HG03196 (cell line): ENCODE results near the gene EXOC3L4.

Experiments
- ATAC-seq: cut with Tn5 transposase; IDR thresholded peaks from one replicate; pipeline ENCODE4 v1.9.1; 2021; ENCODE audit not compliant: unreplicated experiment

The EXOC3L4 gene

DNA sequence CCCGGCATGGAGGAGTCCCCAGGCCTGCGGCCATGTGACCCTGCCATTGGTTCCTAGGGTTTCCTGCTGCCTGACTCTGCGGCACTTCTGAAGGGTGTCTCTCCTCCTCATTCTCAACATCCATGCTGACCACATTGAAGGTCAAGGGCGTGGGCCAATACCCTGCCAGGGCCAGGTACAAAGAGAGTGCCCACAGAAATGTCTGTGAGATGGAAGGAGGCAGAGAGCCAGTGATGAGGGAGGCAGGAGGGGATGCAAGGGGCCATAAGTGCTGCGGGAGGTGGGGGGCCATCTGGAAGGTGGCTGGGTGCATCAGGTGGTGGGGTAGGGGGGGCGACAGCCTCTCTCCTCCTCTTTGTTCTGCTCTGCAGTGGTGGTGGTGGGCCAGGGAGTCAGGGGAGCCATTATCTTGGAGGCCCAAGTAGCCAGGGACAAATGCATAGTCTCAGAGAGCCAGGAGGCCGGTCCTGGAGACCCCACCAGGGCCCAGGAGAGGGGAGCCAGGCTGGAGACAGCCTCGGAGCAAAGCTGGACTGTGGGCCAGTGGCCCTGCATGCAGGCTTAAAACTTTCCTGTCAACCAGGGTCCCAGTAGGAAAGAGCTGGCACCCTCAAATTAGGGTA is 24.2 kb upstream of the EXOC3L4 start:
- ATAC-seq, result no peak

DNA sequence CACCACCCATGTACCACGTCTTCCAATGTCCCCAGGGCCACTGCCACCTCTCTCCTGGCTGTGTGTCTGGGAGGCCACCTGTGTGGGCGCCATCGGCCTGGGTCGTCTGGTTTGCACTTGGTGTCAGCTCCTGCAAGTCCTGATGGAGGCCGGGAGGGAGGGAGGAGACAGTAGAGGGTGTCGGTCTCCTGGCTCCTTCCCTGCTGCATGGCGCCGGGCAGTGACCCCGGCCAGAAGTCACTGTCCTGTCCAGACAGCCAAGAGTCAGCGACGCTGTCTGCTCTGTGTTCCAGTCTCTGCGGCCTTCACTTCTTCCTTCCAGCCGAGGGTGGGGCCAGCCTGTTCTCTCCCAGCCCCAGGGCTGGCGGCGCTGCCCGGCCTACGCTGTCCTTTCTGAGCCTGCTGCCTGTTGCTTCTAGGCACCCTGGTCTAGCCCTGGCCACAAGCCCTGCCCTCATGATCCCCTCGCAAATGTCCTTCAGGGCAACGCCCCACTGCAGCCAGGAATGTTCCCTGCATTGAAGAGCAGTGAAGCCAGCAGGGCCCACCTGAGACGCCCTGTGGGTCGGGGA is 23.5 kb upstream of the EXOC3L4 start:
- ATAC-seq, result no peak

DNA sequence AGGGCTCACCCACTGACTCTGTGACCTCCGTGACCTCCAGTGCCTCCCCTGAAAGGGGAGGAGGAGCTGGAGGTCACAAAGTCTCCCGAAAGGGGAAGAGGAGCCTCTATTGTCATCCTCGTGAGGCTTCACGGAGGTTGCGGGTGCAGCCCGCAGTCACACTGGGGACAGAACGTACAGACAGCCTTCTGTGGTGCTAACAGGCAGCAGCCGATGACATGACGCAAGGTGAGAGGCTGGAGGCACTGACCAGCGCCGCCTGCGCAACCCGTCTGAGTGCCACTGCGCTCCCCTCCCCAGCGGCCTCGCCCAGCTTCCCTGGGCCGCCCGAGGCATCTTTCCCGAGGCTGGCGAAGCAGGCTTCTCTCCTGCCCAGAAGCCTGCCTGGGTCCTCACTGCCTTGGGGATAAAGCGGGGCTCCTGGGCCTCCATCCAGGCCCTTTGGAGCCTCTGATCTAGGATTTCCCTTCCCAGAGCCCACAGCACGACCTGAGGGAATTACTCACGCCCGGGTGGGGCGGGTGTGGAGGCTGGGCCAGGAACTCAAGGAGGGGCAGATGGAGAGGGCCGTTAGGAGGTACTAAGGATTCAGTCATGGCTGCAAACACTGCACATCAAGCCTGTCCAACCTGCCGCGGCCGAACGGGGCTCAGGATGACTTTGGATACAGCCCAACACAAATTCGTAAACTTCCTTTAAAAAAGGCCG is 22.8 kb upstream of the EXOC3L4 start:
- ATAC-seq, result no peak

DNA sequence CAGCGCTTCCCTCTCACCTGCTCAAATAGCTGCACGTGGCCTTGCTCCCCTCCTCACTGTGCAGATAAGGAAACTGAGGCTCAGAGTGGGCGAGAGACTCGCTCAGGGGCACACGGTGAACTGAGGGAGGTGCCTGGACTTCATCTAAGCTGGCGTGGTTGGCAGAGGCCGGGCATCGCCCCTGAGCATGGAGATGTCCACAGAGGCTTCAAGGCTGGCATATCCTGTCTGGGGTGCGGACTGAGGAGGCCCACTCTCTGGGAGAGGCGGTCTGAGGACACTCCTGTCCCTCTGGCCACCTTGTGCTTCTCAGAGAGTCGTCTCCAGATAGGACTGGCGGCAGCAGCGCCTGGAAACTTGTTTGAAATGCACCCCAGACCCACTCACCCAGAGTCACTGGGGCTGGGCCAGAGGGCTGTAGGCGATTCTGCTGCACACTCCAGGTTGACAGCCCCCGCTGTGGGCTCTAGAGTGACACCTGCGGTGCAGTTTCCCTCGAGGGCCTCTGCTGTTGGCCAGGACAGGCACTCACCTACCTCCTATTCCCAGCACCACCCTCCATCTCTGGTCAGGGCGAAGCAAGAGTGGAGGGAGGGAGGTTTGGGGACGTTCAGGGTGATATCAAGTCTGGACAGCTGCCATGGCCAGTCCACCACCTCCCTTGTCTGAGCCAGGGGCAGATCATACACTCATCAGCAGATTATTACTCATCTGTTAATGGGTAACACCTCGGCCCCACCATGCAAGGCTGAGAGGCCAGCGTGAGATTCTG is 21.7 kb upstream of the EXOC3L4 start:
- ATAC-seq, result no peak

GRCh38 chr14:103073367-103073875 is 21.1 kb upstream of the EXOC3L4 start:
- no peak for ATAC-seq

GRCh38 chr14:103073876-103074728 is 20.4 kb upstream of the EXOC3L4 start:
- no peak for ATAC-seq

- ATAC-seq, result no peak
These were observed 19.7 kb upstream of the EXOC3L4 start for GRCh38 chr14:103074729-103075367.

DNA sequence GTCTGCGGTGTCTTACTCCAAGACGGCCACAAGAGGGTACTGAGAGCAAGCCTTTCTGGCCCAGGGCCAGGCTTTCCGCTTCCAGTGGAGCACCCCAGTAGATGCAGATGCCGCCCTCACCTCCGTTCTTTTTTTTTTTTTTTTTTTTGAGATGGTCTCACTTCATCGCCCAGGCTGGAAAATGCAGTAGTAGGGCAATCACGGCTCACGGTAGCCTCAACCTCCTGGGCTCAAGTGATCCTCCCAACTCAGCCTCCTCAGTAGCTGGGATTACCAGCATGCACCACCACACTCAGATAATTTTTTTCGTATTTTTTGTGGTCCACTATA is 16.1 kb upstream of the EXOC3L4 start:
- ATAC-seq, result no peak

DNA sequence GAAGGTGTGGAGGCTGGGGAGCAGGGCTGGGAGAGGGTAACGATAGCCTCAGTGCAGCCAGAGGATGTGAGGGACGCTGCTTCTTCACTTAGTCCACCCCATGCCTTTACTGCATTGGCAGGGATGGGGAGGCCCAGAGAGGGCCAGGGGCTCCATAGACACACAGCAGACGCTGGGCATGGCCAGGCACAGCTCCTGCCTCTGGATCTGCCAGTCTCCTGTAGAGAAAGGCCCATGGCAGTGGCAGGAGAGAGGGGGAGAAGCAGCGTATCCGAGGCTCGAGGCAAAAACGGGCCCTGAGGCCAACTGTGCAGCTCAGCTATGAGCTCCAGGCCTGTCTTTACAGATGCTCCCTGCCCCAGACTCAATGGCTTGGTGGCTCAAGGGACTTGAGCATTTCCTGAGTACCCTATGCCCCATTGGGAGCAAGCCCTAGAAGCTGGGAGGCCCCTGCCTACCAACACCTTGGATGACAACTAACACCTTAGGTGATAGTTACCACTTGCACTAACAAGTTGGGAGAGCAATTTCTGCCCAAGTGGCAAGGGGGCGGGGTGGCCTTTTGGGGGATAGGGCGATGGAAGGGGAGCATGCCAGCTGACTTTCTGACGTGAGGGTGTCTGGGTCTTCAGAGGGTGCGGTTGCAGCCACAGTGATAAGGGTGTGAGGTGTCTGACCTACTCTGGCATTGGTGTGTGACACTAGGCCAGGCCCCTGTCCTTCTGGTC is 15.5 kb upstream of the EXOC3L4 start:
- no peak for ATAC-seq

- ATAC-seq, result no peak
These were observed 12.6 kb upstream of the EXOC3L4 start for GRCh38 chr14:103081951-103082350.

DNA sequence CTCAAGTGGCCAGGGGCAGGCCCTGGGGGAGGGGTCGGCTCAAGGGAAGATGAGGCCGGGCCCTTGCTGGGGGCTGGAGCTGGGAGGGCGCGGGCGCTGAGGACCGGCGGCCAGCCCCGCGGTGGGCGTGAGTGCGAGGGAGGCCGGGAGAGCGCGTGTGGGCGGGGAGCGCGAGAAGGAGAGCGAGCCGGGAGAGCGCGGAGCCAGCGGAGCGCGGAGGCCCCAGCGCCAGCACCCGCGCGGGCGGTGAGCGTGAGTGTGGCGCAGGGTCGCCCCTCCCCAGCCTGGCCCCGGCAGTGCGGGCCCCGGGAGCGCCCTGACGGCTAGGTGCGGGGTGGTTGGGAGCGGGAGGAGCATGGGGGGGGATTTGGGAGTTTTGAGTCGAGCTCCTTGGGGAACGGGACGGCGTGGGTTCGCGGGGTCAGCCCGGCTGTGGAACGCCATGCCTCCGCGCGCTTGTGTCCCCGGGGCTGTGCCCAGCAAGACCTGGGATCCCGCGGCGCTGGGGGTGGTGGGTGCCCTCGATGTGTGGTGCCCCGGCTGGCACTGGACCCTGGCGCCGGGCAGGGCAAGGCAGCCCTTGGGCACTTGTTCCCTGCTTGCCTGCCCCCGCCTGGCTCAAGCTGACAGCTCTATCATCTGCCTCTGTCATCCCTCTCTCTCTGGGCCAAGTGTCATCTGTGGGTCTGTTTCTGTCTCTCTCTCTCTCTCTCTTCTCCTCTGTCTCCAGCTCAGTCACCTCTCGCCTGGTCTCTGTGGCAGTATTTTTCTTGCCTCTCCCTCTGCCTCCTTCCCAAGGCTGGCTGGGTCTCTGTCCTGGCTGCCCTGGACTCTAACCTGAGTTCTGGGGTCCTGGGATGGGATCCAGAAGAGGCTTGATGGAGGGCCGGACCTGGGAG is 10.3 kb upstream of the EXOC3L4 start, which contains the start of gene LBHD2:
TSS of gene LBHD2 (plus strand) at position 190 of the 899 bp plus-strand sequence. CDS start 1,803 bp downstream, outside the sequence.
- no peak for ATAC-seq

DNA sequence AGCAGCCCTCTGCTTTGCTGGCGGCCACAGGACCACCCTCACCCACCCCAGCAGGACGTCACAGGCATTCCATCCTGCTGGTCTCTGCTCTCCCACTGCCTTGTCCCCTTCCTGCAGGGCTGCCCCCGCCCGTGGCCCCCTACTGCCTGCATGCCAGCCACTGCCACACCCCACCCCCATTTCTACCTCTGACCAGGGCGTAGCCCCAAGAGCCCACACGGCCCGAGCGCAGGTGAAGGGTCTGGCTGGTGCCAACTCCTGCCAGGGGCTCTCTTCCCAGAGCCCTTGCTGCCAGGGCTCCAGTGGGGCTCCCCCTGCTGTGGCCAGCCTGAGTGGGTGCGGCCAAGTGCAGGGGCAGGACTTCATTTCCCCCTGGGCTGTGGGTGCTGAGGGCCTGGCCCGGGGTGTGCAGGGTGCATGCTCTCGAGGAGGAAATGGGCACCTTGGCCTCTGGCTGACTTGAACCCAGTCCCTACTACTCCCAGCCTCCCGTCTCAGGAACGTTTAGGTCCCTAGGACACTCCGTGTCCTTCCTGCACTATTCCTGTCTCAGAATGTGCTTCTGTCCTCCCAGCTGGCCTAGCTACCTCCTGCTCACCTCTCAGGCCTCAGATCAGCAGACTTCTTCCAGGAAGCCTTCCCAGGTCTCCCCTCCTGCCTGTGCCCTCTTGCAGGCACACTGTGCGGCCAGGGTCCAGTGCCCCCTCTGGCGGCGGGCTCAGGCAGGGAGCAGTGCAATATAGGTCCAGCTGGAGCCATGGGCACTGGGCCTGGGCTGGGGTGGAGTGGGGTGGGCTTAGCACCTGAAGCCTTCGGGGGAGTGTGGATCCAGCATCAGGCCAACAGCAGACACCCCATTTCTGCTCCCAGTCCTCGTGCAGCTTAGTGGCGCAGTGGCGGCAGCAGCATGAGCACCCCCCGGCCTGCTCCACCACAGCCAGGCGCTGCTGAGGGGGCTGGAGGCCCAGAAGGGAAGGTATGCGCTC is 9.1 kb upstream of the EXOC3L4 start:
- ATAC-seq, result no peak

GRCh38 chr14:103086771-103087342 is 7.7 kb upstream of the EXOC3L4 start:
- ATAC-seq, result no peak

DNA sequence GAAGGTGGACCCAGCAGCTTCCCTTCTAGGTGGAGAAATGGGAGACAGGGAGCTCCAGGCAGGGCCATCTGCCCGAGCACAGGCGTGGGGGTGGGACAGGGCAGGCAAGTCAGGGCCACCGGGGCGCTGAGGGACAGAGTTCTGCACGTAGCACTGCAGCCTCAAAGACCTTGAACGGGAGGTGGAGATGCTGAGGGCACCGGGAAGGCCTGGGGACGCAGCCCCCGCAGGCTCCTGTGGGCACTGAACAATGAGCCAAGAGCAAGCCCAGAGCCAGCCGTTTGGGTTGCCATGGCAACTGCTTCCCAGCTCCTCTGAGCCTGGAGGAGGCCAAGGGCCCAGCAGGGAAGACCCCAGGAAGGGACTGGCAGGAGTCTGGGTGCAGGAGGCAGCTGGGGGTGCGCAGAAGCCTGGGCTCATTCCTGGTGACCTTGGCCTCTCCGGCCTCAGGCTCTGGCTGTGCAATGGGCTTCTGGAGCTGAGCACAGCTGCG is 7.1 kb upstream of the EXOC3L4 start:
- ATAC-seq, result no peak

DNA sequence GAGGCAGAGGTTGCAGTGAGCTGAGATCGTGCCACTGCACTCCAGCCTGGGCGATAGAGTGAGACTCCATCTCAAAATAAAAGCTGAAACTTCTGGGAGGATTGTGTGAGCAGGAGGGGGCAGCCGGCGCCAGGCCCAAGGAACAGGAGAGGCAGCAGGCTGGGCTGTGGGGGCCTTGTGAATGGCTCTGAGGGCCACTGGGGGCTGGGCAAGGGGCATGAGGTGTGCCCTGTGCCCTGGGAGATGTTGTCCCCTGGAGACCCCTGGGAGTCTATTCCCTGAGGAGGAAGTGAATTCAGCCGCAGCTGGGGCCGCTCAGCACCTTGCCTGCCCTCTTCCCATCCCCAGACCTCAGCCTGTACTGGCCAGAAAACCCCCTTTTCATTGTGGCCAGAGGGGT is 5.6 kb upstream of the EXOC3L4 start:
- no peak for ATAC-seq

GRCh38 chr14:103089386-103090335 is 4.9 kb upstream of the EXOC3L4 start:
- ATAC-seq, result no peak
